IMR-90 (cell line): ENCODE data around the gene FOXP1. TPM values are rescaled to one million over a fixed set of nuclear protein-coding genes. Genes with fewer than 3 reads are reported as not detected.
A peak's percentile ranks its signal among the peaks of the same experiment; 100 is the strongest.

Source experiments
- ATAC-seq: fragments of 200-7000 bp; cut with Tn5 transposase; 2 replicates; pipeline ENCODE4 v1.9.1; 2020; ENCODE audit warnings: low read depth, mild to moderate bottlenecking, moderate library complexity
- BruUV-seq: library from RNA; stranded (reverse); fragments of 400-500 nt; replicated peaks from 2 replicates; lab custom pipeline; 2021; lab: Mats Ljungman, UMichigan
- CTCF ChIA-PET: fragments of 300-600 bp; formaldehyde crosslinking; extraction: SDS; loops from one replicate; lab custom pipeline; 2021; ENCODE audit warnings: antibody characterized with exemption; lab: Yijun Ruan, JAX
- POLR2A ChIA-PET: fragments of 300-600 bp; sonication (Branson Sonifier 250); formaldehyde crosslinking; loops from one replicate; lab custom pipeline; 2022; ENCODE audit warnings: antibody characterized with exemption; ENCODE audit not compliant: unreplicated experiment; lab: Charles Lee
- DNase-seq: peaks from one replicate; pipeline ENCODE4 v3.0.0; 2013
- H2AFZ ChIP-seq: replicated peaks from 2 replicates; pipeline ENCODE3; 2013; ENCODE audit warnings: low read length, mild to moderate bottlenecking; ENCODE audit not compliant: poor library complexity
- H2AK5ac ChIP-seq: 2 replicates; pipeline ENCODE4 v1.6.1; 2013; ENCODE audit warnings: low read depth, low read length, inconsistent platforms
- H2AK9ac ChIP-seq: replicated peaks from 2 replicates; pipeline ENCODE3; 2013; ENCODE audit warnings: mild to moderate bottlenecking, low read depth, low read length, moderate library complexity; ENCODE audit not compliant: poor library complexity
- H2BK120ac ChIP-seq: 2 replicates; pipeline ENCODE4 v1.6.1; 2013; ENCODE audit warnings: low read depth, low read length, inconsistent platforms
- H2BK15ac ChIP-seq: 3 replicates; pipeline ENCODE4 v1.6.1; 2013; ENCODE audit warnings: low read depth, low read length, inconsistent platforms
- H2BK20ac ChIP-seq: 2 replicates; pipeline ENCODE4 v1.6.1; 2013; ENCODE audit warnings: low read depth, mild to moderate bottlenecking, inconsistent platforms, low read length, moderate library complexity
- H2BK5ac ChIP-seq: 2 replicates; pipeline ENCODE4 v1.6.1; 2013; ENCODE audit warnings: mild to moderate bottlenecking, low read depth, low read length, inconsistent platforms; ENCODE audit not compliant: poor library complexity, severe bottlenecking
- H3K14ac ChIP-seq: replicated peaks from 2 replicates; pipeline ENCODE4 v1.6.1; 2013; ENCODE audit warnings: low read depth, low read length, inconsistent platforms
- H3K18ac ChIP-seq: 2 replicates; pipeline ENCODE4 v1.6.1; 2013; ENCODE audit warnings: low read depth, low read length, control low read depth
- H3K23ac ChIP-seq: 2 replicates; pipeline ENCODE4 v1.6.1; 2013; ENCODE audit warnings: low read depth, low read length, inconsistent platforms
- H3K27ac ChIP-seq: 2 replicates; pipeline ENCODE4 v1.5.1; 2013; ENCODE audit warnings: mild to moderate bottlenecking, control low read depth, low read length; ENCODE audit not compliant: insufficient read depth
- H3K27me3 ChIP-seq: 2 replicates; pipeline ENCODE4 v1.6.1; 2013; ENCODE audit warnings: low read length; ENCODE audit not compliant: control insufficient read depth, insufficient read depth
- H3K36me3 ChIP-seq: 2 replicates; pipeline ENCODE4 v1.6.1; 2013; ENCODE audit warnings: low read length, mixed read lengths; ENCODE audit not compliant: control insufficient read depth, insufficient read depth
- H3K4ac ChIP-seq: 2 replicates; pipeline ENCODE4 v1.6.1; 2013; ENCODE audit warnings: low read depth, low read length, inconsistent platforms
- H3K4me1 ChIP-seq: 2 replicates; pipeline ENCODE4 v1.6.1; 2013; ENCODE audit warnings: low read length, mixed read lengths; ENCODE audit not compliant: control insufficient read depth, insufficient read depth
- H3K4me2 ChIP-seq: 2 replicates; pipeline ENCODE4 v1.6.1; 2013; ENCODE audit warnings: low read depth, mild to moderate bottlenecking, control low read depth, low read length, moderate library complexity
- H3K4me3 ChIP-seq: 2 replicates; pipeline ENCODE4 v1.5.1; 2013; ENCODE audit warnings: low read depth, mild to moderate bottlenecking, control low read depth, low read length, moderate library complexity; ENCODE audit not compliant: insufficient read depth
- H3K56ac ChIP-seq: 2 replicates; pipeline ENCODE4 v1.6.1; 2013; ENCODE audit warnings: low read length, inconsistent platforms; ENCODE audit not compliant: insufficient read depth; ENCODE audit errors: extremely low read depth
- H3K79me1 ChIP-seq, 2 experiments: 2 replicates each; pipeline ENCODE4 v1.6.1; 2013; ENCODE audit warnings: low read length in 2 of 2, inconsistent platforms in 1 of 2, low read depth in 1 of 2
- H3K9ac ChIP-seq: 2 replicates; pipeline ENCODE4 v1.6.1; 2013; ENCODE audit warnings: low read depth, low read length, control low read depth
- H3K9me1 ChIP-seq: 2 replicates; pipeline ENCODE4 v1.6.1; 2013; ENCODE audit warnings: low read length, inconsistent platforms; ENCODE audit not compliant: insufficient read depth
- H3K9me3 ChIP-seq: 2 replicates; pipeline ENCODE4 v1.6.1; 2013; ENCODE audit warnings: low read length; ENCODE audit not compliant: control insufficient read depth, insufficient read depth
- H4K20me1 ChIP-seq: 2 replicates; pipeline ENCODE4 v1.6.1; 2013; ENCODE audit warnings: low read length, inconsistent platforms; ENCODE audit not compliant: insufficient read depth
- H4K5ac ChIP-seq: 2 replicates; pipeline ENCODE4 v1.6.1; 2013; ENCODE audit warnings: mild to moderate bottlenecking, low read depth, low read length, control low read depth
- H4K8ac ChIP-seq, 2 experiments: 2 replicates each; pipeline ENCODE4 v1.6.1; 2013; ENCODE audit warnings: low read depth in 2 of 2, low read length in 2 of 2, control low read depth in 1 of 2, inconsistent platforms in 1 of 2
- H4K91ac ChIP-seq: 2 replicates; pipeline ENCODE4 v1.6.1; 2013; ENCODE audit warnings: low read depth, low read length, inconsistent platforms; ENCODE audit not compliant: insufficient read depth
- CHD1 ChIP-seq: IDR thresholded peaks from 2 replicates; pipeline ENCODE4 v1.6.1; 2012; ENCODE audit warnings: low read depth, low read length, improper control_type of control experiment
- POLR2A ChIP-seq: IDR thresholded peaks from 2 replicates; pipeline ENCODE4 v1.6.1; 2012; ENCODE audit warnings: mild to moderate bottlenecking, low read depth, low read length
- RAD21 ChIP-seq: IDR thresholded peaks from 2 replicates; pipeline ENCODE4 v1.6.1; 2012; ENCODE audit warnings: low read length, improper control_type of control experiment
- WGBS, 2 experiments: methylation state at CpG; one replicate each; pipeline versions ENCODE4 v1.1.5 to v1.1.7; 2013; ENCODE audit warnings: missing lambda C conversion rate in 2 of 2; ENCODE audit not compliant: insufficient read length in 1 of 2; ENCODE audit errors: extremely low coverage in 2 of 2; 5-methylcytosine and 5-hydroxymethylcytosine counted together
- dilution Hi-C: fragments of 300-500 bp; cut with HindIII; formaldehyde crosslinking; loops from one replicate; pipeline ENCODE4 v1.14.3; 2018; ENCODE audit warnings: low sequenced_read_pairs; ENCODE audit not compliant: unreplicated experiment
- in situ Hi-C: fragments of 300-500 bp; cut with MboI; formaldehyde crosslinking; loops from 3 replicates; pipeline ENCODE4 v1.14.3; 2019; ENCODE audit warnings: low sequenced_read_pairs, inconsistent platforms, mixed read lengths
- intact Hi-C: fragments of 100-400 bp; cut with micrococcal nuclease; formaldehyde crosslinking; loops from 2 replicates; pipeline ENCODE4 v1.10.0; 2022
- polyA plus RNA-seq, 3 experiments: library from polyadenylated mRNA; depleted of rRNA; stranded (reverse); fragments of >200 nt; gene quantifications; 2 replicates each; pipeline ENCODE4 v1.2.3, GENCODE V29; 2012; ENCODE audit warnings: low replicate concordance in 1 of 3
- total RNA-seq: library from RNA; depleted of rRNA; stranded (reverse); fragments of >200 nt; gene quantifications from 2 replicates; pipeline ENCODE4 v1.2.3, GENCODE V29; 2012

Gene FOXP1
- total and polyA plus RNA-seq, 2 of the 4 experiments (the other 2 are of a cell fraction), result 37.0 to 132 TPM

DNA sequence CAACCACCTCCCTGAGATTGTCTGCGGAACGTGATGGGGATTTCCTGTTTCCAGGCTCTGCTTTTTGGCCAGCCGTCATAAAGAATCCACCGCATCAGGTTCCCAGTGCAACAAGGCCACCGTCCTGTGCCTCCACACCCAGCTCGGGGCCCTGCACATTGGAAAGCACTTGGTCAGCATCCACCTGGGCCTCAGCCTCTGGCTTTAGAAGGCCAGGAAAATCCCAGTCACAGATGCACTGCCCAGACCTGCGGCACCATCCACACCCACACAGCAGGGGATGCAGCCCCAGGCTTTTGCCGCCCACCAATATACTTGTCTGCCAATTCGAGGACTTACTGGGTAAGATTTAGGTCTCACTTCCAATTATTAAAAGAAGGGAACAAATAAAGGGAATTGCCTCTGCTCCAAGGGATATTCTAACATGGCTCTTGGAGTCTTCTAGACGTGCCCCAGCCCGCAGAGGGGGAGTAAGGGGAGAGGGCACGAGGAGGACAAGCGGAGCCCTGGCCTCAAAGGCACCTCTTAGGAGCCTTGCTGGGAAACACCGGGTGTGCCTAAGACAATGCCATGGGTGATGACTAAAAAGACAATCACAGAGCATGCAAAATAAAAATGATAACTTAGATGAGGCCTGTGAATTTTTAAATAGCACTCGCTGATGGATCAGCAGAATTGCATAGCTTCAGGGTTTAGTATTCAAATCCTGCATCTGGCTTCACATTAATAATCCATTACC lies 169.2 kb downstream of the FOXP1 start:
- CTCF ChIA-PET, result interaction anchor here (0.6 kb wide), 1 partner anchor 24 kb away, joined by 5 read pairs; no protein-coding TSS in a partner anchor
- dilution Hi-C loops, result no loop called here
- TF ChIP-seq RAD21, result no peak
- TF ChIP-seq POLR2A, result no peak
- TF ChIP-seq CHD1, result no peak
- Histone ChIP-seq H2AK9ac (no peak overlapping the region), H3K27me3 (no peaks in the 10 kb centered on the region), H4K91ac (no peak overlapping the region), H3K9me3 (no peaks in the 10 kb centered on the region), H2BK20ac (no peak overlapping the region), H3K9me1 (peaks cover 2% of the 10 kb centered on the region; the same call in 1 of the 2 replicates), H3K4me3 (no peak overlapping the region), H4K8ac (no peak overlapping the region), H3K36me3 (no peaks in the 10 kb centered on the region), H4K5ac (no peak overlapping the region), H3K4me2 (no peak overlapping the region), H3K23ac (no peak overlapping the region), H3K79me1 (peaks cover 16 to 47% of the 10 kb centered on the region in 2 experiments), H3K4ac (0 out of 2 replicates have a peak overlapping the region, but pooled peaks have one; percentile 0), H3K4me1 (no peaks in the 10 kb centered on the region), H2AFZ (no peak overlapping the region), H2BK120ac (no peak overlapping the region), H3K56ac (no peak overlapping the region), H3K27ac (no peak overlapping the region), H2BK15ac (no peak overlapping the region), H2AK5ac (no peak overlapping the region), H3K14ac (no peak overlapping the region), H4K20me1 (no peaks in the 10 kb centered on the region), H2BK5ac (no peak overlapping the region), H3K18ac (no peak overlapping the region), H3K9ac (no peak overlapping the region)
- ATAC-seq (no peak), DNase-seq (no peak)
- no TSS peak for BruUV-seq
- POLR2A ChIA-PET, result no interaction called here
- in situ Hi-C loops, result no loop called here
- intact Hi-C loops, result no loop called here
- 100% methylated on average over 4 of the region's 15 CpGs; no CpG with 5 or more reads in 1 of the 2 experiments for WGBS, 2 experiments
